GM19099 (cell line): ENCODE data around the gene SLC45A2.

Experiments
- POLR2A ChIP-seq: IDR thresholded peaks from 3 replicates; pipeline ENCODE4 v1.6.1; 2011; ENCODE audit warnings: low read depth; ENCODE audit not compliant: insufficient read length; ENCODE audit errors: extremely low read depth

The SLC45A2 gene

GRCh38 chr5:33984671-33985124 lies at the start of gene SLC45A2:
SLC45A2 (minus strand) TSS chr5:33984693; CDS start chr5:33984583, 110 bp downstream.
- no peak for TF ChIP-seq POLR2A

DNA sequence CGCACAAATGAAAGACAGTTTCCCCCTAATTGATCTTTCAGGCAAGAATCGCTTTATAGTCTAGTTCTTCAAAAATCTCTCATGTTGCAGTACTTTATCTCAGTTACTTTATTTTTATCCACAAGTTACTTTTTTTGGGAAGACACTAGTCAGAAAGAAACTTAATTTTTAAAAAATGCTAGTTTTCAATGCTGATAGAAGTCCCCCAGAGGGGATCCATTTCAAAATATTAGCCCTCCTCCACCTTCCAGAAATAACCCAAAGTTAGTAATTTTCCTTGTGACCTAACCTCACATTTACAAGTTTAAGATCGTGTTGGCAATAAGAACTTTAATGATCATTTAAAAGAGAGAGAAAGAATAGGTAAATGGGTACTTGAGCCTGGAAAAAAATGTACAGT lies 47.5 kb upstream of the SLC45A2 start:
- TF ChIP-seq POLR2A, result no peak

DNA sequence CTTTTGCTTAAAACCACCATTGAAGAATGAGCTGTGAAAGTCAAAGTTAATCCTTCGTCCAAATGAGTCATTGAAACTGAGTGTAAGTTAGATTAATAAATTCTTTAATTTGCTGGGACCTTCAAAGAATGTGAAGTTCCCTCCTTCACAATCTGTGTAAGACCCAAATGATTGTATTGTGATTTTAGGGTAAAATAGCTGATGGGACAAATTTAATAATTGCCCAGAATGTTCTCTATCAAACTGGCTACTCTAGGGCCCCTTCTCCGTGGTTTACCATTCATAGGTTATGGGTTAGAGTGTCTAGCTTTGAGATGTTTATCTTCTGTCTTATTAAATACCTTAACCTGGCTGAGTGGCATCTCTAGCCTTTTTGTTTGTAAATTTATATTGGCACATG lies 46.6 kb upstream of the SLC45A2 start:
- TF ChIP-seq POLR2A, result no peak

DNA sequence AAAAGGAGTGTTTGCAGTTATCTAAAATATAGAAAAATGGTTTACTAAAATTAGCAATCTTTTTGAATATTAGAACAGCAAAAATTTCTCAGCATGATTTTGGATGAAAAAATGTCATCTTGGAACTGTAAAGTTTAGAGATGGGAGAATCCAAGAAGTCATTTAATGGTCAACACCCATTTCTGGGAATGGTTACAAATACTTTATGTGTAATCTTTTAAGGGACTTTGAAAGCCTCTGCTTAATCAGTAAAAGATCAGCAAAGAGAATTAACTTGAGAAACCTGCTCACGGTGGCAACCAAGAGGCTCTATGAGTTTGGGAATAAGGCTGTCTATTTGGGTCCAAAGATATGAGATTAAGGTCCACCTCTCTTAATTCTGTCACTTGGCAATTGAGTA lies 45.6 kb upstream of the SLC45A2 start:
- TF ChIP-seq POLR2A, result no peak

DNA sequence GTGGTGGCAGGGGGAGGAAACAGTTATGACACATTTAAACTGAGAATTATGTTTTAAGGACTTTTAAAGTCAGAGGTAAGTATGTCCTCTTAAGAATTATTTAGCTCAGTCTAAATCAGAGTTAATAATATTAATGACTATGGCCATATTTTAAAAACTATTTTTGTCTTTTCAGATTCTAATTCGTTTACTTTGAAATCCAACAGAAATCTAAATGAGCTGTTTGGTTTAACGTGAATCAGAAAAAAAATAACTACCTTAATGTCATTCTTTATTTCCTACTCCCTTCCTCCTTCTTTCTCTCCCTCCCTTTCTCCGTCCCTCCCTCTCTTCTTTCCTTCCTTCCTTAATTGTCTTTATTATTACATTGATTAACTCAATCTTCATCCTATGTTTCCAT lies 43.9 kb upstream of the SLC45A2 start:
- no peak for TF ChIP-seq POLR2A

- no peak for TF ChIP-seq POLR2A
Observed at GRCh38 chr5:34026089-34026761, 41.7 kb upstream of the SLC45A2 start.

GRCh38 chr5:34022121-34022705 lies 37.7 kb upstream of the SLC45A2 start:
- TF ChIP-seq POLR2A, result no peak

DNA sequence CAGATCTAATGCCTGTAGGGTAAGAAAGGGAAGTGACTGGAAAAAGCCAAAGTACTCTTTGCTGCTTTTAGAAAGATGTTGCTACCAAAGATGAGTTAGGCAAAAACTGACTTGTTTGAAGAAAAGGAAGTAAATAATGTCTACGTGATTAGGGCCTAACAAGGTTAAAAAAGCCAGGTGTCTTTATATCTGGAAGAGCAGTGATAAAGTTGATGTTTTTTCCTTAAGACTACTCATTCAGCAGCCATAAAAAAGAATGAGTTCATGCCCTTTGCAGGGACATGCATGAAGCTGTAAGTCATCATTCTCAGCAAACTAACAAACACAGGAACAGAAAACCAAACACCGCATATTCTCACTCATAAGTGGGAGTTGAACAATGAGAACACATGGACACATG lies 36.8 kb upstream of the SLC45A2 start:
- no peak for TF ChIP-seq POLR2A

GRCh38 chr5:34020726-34021125 lies 36.2 kb upstream of the SLC45A2 start:
- TF ChIP-seq POLR2A, result no peak

- TF ChIP-seq POLR2A, result no peak
Observed at GRCh38 chr5:34017254-34017653, 32.8 kb upstream of the SLC45A2 start.

GRCh38 chr5:34016750-34017149 lies 32.3 kb upstream of the SLC45A2 start:
- no peak for TF ChIP-seq POLR2A

- no peak for TF ChIP-seq POLR2A
Observed at GRCh38 chr5:34016222-34016621, 31.7 kb upstream of the SLC45A2 start.

- no peak for TF ChIP-seq POLR2A
Observed at GRCh38 chr5:34015120-34015822, 30.8 kb upstream of the SLC45A2 start.

DNA sequence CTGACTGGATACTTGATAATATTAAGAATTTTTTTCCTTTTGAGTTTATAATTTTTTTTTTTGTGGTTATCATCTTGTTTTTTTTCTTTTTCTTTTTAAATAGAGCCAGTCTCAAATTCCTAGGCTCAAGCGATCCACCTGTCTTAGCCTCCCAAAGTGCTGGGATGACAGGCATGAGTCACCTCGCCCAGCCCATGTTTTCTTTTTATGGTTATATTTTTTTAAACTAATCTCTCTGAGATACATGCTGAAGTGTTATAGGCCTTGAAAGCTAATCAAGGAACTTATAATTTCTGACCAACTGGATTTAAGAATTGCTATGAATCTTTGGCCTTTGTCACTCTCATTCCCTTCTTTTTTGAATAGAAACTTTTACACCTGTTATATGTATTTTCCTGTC lies 30.1 kb upstream of the SLC45A2 start:
- no peak for TF ChIP-seq POLR2A

DNA sequence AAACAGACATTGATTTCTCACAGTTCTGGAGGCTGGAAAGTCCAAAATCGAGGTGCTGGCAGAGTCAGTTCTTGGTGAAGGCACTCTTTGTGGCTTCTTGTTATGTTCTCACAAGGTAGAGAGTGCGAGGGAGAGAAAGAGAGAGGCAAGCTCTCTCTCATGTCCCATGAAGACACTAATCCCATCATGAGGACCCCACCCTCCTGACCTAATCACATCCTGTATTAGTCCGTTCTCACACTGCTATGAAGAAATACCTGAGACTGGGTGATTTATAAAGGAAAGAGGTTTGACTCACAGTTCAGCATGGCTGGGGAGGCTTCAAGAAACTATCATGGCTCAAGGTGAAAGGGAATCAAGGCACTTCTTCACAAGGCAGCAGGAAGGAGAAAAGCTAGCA lies 29.1 kb upstream of the SLC45A2 start:
- no peak for TF ChIP-seq POLR2A

DNA sequence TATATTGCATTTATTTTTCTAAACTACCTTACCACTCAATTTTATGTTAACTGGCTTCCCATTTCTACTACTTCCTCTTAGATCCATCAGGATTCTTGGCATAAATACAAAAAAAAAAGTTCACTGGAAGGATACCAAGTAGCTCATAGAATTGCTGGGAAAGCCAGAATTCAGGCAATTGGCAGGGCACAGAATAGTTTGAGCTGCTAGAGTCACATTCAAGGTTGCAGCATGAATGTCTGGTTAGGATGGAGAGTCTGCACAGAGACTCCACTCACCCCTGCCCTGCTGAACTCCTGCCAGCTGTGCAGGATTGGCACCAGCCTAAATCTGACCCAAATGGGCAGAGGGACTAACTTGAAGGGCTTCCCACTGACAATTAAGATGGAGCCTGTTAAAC lies 28.3 kb upstream of the SLC45A2 start:
- no peak for TF ChIP-seq POLR2A
